ENCODE measurements around the gene NKX3-2. TPM values are rescaled to one million over a fixed set of nuclear protein-coding genes. Genes with fewer than 3 reads are reported as not detected.
A peak's percentile ranks its signal among the peaks of the same experiment; 100 is the strongest.

NKX3-2 gene
- total RNA-seq, 2 donors from 2014 or later, result 0.26 TPM; not detected in 1

DNA sequence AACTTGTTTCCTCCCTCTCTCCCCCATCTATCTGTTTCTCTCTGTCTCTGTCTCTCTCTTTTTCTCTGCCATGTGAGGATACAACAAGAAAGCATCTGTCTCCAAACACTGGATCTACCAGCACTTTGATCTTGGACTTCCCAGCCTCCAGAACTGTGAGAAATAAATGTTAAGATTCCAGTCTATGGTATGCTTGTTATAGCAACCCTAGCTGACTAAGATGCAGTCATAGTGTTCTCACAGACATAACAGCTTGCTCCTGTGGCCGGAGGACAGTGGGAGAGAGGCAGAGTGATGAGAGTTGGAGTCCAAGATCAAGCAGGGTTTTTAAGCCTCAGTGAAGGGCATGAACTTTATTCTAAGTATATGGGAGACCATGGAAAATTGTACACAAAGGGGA is 8.8 kb upstream of the NKX3-2 start:
- Histone ChIP-seq H3K27ac (no peak overlapping the region), H3K9me3 (no peaks in the 10 kb centered on the region), H3K36me3 (replicated peaks in 1 of 2; ENCODE audit: insufficient read depth in 1 of 2, low read depth in 2 of 2) (no peaks in the 10 kb centered on the region), H3K27me3 (peaks cover 0 to 21% of the 10 kb centered on the region in 2 donors), H3K4me1 (peaks cover 8% of the 10 kb centered on the region), H3K4me3 (no peak overlapping the region)
- intact Hi-C loops (cut with DNase I), result no loop called here
- DNase-seq (no peak), ATAC-seq (no peak)
- TF ChIP-seq POLR2A (IDR thresholded peaks at IDR 0.05), result no peak
- TF ChIP-seq, protein P1, sequence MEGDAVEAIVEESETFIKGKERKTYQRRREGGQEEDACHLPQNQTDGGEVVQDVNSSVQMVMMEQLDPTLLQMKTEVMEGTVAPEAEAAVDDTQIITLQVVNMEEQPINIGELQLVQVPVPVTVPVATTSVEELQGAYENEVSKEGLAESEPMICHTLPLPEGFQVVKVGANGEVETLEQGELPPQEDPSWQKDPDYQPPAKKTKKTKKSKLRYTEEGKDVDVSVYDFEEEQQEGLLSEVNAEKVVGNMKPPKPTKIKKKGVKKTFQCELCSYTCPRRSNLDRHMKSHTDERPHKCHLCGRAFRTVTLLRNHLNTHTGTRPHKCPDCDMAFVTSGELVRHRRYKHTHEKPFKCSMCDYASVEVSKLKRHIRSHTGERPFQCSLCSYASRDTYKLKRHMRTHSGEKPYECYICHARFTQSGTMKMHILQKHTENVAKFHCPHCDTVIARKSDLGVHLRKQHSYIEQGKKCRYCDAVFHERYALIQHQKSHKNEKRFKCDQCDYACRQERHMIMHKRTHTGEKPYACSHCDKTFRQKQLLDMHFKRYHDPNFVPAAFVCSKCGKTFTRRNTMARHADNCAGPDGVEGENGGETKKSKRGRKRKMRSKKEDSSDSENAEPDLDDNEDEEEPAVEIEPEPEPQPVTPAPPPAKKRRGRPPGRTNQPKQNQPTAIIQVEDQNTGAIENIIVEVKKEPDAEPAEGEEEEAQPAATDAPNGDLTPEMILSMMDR (IDR thresholded peaks at IDR 0.05), result no peak
- WGBS, 2 donors, result 59 to 71% methylated on average over 1 of the region's 1 CpG

DNA sequence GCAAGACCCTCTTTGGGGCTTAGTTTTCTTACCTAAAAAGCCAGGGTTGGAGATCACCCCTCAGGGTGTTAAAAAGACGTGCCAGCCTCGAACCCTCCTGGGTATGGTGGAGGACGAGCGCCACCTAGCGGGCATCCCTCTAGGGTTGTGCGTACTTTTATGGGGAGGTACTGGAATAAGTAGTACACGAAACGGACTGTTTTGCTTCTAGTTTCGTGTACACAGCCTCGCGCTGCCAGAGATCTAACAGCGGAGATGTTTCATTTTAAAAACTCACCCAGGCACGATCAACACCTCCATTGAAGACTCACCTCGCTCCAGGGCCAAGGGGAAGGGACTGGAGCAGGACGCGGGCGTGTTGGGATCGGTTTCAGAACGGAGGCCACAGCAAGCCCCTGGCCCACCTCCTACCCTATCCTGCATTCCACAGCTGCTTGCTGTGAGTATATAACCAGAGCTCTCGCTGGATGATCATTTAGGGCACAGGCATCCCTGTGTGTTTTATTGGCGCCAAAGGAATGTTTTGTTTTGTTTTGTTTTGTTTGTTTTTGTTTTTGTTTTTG is 4.8 kb upstream of the NKX3-2 start:
- ATAC-seq (peak; percentile 51), DNase-seq (peak; percentile 70 to 85 (median 78))
- no peaks in the 10 kb centered on the region for H3K9me3 ChIP-seq
- H3K4me1 ChIP-seq, result peaks cover 34% of the 10 kb centered on the region
- no peaks in the 10 kb centered on the region for H3K36me3 ChIP-seq (replicated peaks in 1 of 2; ENCODE audit: insufficient read depth in 1 of 2, low read depth in 2 of 2)
- no peak for TF ChIP-seq POLR2A (IDR thresholded peaks at IDR 0.05)
- TF ChIP-seq, protein P1 (IDR thresholded peaks at IDR 0.05), result peak; percentile 59 to 83 (median 77)
- intact Hi-C loops (cut with DNase I), result loop anchor here (10.0 kb wide), 1 partner anchor 814 kb away; no protein-coding TSS in a partner anchor
- no peak overlapping the region for H3K27ac ChIP-seq
- peaks cover 3 to 48% of the 10 kb centered on the region in 2 donors for H3K27me3 ChIP-seq
- H3K4me3 ChIP-seq, result no peak overlapping the region
- 2 to 5% methylated on average over 17 to 21 of the region's 21 CpGs for WGBS, 2 donors

DNA sequence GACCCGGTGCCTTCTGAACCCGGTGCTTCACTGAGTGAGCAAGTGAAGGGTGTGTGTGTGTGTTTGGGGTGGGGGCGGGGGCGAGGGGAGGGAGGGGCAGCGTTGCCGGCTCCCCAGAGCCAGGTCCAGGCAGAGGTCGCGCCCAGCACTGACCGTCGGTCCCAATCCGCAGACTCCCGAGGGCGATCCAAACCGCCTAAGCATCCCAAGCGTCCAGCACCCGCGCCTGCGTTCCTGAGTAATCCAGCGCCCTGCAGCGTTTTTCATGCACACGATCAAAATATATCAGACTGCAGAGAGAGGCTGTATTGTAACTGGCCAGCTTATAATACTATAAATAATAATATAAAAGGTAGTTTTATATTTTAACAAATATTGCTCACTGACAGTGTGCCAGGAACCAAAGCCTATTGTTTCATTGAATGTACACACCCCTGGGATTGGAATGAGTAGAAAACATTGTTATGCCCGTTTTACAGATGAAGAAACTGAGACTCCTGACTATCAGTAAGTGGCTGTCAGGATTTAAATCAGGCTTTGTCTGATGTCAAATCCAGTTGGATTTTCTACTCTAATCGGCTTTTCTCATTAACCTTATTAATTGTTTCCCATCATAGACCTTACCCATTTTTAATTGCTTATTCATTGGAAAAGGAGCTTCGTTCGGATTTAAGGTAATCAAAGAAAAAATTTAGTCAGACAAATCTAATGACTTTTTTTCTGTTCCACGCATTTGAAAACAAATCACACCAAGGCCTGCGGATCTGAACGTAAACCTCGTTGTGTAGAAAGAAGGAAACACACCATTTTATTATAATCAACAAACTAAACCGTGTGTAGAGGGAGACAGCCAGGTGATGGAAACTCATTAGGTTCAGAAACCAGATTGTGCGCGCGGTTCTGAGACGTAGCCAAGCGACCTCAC is 4.0 kb upstream of the NKX3-2 start:
- intact Hi-C loops (cut with DNase I), result loop anchor here (10.0 kb wide), 1 partner anchor 814 kb away; no protein-coding TSS in a partner anchor
- ATAC-seq (no peak), DNase-seq (no peak)
- TF ChIP-seq, protein P1 (IDR thresholded peaks at IDR 0.05), result no peak
- no peak for TF ChIP-seq POLR2A (IDR thresholded peaks at IDR 0.05)
- Histone ChIP-seq H3K27me3 (peaks cover 3 to 55% of the 10 kb centered on the region in 2 donors), H3K4me1 (peaks cover 39% of the 10 kb centered on the region), H3K36me3 (replicated peaks in 1 of 2; ENCODE audit: insufficient read depth in 1 of 2, low read depth in 2 of 2) (no peaks in the 10 kb centered on the region), H3K4me3 (no peak overlapping the region), H3K27ac (no peak overlapping the region), H3K9me3 (no peaks in the 10 kb centered on the region)
- WGBS, 2 donors, result 6 to 12% methylated on average over 31 to 35 of the region's 35 CpGs

DNA sequence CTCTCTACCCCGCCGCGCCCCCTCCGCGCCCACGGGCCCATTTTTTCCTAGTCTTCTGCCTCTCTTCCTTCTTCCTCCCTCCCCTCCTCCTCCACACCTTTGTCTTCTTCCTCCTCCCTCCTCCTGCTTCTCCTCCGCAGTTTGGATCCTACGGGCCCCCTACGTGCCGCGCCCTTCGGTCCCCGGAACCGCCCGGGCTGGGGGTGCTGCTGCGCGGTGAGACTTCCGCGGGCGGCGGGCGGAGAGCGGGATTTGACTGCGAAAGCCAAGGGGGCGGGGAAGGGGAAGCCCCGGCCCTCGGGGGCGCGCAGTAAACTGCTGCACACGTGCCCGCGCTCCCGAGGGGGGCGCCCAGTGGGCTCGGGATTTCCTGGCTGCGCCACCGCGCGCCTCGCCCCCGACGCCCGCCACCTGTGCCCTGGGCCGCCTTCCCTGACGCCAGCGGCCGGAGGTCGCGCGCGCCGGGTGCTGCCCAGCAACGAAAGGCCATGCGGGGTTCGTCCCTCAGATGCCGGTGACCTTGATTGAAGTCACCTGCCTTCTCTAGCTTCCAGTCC is 3.3 kb upstream of the NKX3-2 start:
- TF ChIP-seq, protein P1 (IDR thresholded peaks at IDR 0.05), result no peak
- no peak for TF ChIP-seq POLR2A (IDR thresholded peaks at IDR 0.05)
- Histone ChIP-seq H3K9me3 (no peaks in the 10 kb centered on the region), H3K36me3 (replicated peaks in 1 of 2; ENCODE audit: insufficient read depth in 1 of 2, low read depth in 2 of 2) (no peaks in the 10 kb centered on the region), H3K4me3 (no peak overlapping the region), H3K27ac (no peak overlapping the region), H3K27me3 (peaks cover 3 to 61% of the 10 kb centered on the region in 2 donors), H3K4me1 (peaks cover 39% of the 10 kb centered on the region)
- ATAC-seq (no peak), DNase-seq (no peak)
- intact Hi-C loops (cut with DNase I), result loop anchor here (10.0 kb wide), 1 partner anchor 813 kb away; no protein-coding TSS in a partner anchor
- WGBS, 2 donors, result 3 to 5% methylated on average over 23 to 49 of the region's 56 CpGs
